B cell (primary cell): ENCODE results near the gene AFDN. TPM values are rescaled to one million over a fixed set of nuclear protein-coding genes. Genes with fewer than 3 reads are reported as not detected.

Source experiments
- ATAC-seq: fragments of 200-7000 bp; cut with Tn5 transposase; one replicate; pipeline ENCODE4 v1.10.0; 2021; ENCODE audit warnings: low read depth, mild to moderate bottlenecking, moderate number of reproducible peaks, moderate library complexity
- CTCF ChIA-PET: fragments of 350-600 bp; sonication (Branson Sonifier 250); formaldehyde crosslinking; loops from one replicate; lab custom pipeline; 2021; ENCODE audit warnings: antibody characterized with exemption, inconsistent platforms; lab: Charles Lee
- POLR2A ChIA-PET: fragments of 350-600 bp; sonication (Branson Sonifier 250); formaldehyde crosslinking; loops from one replicate; lab custom pipeline; 2021; ENCODE audit warnings: antibody characterized with exemption; lab: Charles Lee
- DNase-seq: peaks from one replicate; pipeline ENCODE4 v3.0.0; 2013
- H2AFZ ChIP-seq: 2 replicates; pipeline ENCODE4 v1.6.1; 2012; ENCODE audit warnings: mild to moderate bottlenecking, low read depth, low read length; ENCODE audit not compliant: insufficient read depth, poor library complexity, severe bottlenecking
- H3K27ac ChIP-seq, 2 donors: 1 replicate in 1 of 2; 2 replicates in 1 of 2; pipeline ENCODE4 v1.5.1; 2012 to 2013; ENCODE audit warnings: low read length in 2 of 2, mild to moderate bottlenecking in 2 of 2, moderate library complexity in 1 of 2
- H3K27me3 ChIP-seq, 4 experiments: fragments of 200-600 bp in 1 of 4; sonication (generic) in 1 of 4; replicated peaks in 1 of 4; 1 replicate in 2 of 4; 2 replicates in 2 of 4; pipeline versions ENCODE4 v1.6.1 to v1.7.0; 2013 to 2016; ENCODE audit warnings: low read length in 3 of 4, mild to moderate bottlenecking in 2 of 4, mixed read lengths in 1 of 4, moderate library complexity in 1 of 4; ENCODE audit not compliant: insufficient read depth in 4 of 4, control insufficient read depth in 3 of 4; ENCODE audit errors: control extremely low read depth in 1 of 4
- H3K36me3 ChIP-seq, 2 experiments: replicated peaks in 1 of 2; 1 replicate in 1 of 2; 2 replicates in 1 of 2; pipeline versions ENCODE4 v1.6.1 to v1.7.1; 2013; ENCODE audit warnings: low read length in 1 of 2; ENCODE audit not compliant: insufficient read depth in 2 of 2, control insufficient read depth in 1 of 2; ENCODE audit errors: control extremely low read depth in 1 of 2, extremely low read depth in 1 of 2
- H3K4me1 ChIP-seq, 2 donors: fragments of 200-600 bp in 1 of 2; sonication (generic) in 1 of 2; 1 replicate in 1 of 2; 2 replicates in 1 of 2; pipeline versions ENCODE4 v1.5.1 to v1.6.1; 2013 to 2017; ENCODE audit warnings: low read length in 2 of 2; ENCODE audit not compliant: control insufficient read depth in 2 of 2, insufficient read depth in 2 of 2
- H3K4me2 ChIP-seq: replicated peaks from 2 replicates; pipeline ENCODE3; 2012; ENCODE audit warnings: mild to moderate bottlenecking, low read depth, low read length; ENCODE audit not compliant: poor library complexity, severe bottlenecking
- H3K4me3 ChIP-seq, 5 experiments: fragments of 200-600 bp in 1 of 5; sonication (generic) in 1 of 5; 1 replicate in 3 of 5; 2 replicates in 2 of 5; pipeline versions ENCODE4 v1.5.1 to v1.7.0; 2011 to 2016; ENCODE audit warnings: low read length in 4 of 5, mild to moderate bottlenecking in 4 of 5, low read depth in 2 of 5, control low read depth in 1 of 5, moderate library complexity in 1 of 5; ENCODE audit not compliant: insufficient read depth in 1 of 5; ENCODE audit errors: control extremely low read depth in 1 of 5, extremely low read depth in 1 of 5
- H3K79me2 ChIP-seq: fragments of 200-600 bp; sonication (generic); one replicate; pipeline ENCODE4 v1.6.0; 2016; ENCODE audit warnings: low read length; ENCODE audit not compliant: control insufficient read depth, insufficient read depth
- H3K9ac ChIP-seq: fragments of 200-600 bp; sonication (generic); 2 replicates; pipeline ENCODE4 v1.6.1; 2017; ENCODE audit warnings: mild to moderate bottlenecking, low read length, moderate library complexity
- H3K9me3 ChIP-seq, 3 donors: one replicate each; pipeline versions ENCODE4 v1.6.1 to v1.7.1; 2013; ENCODE audit warnings: low read length in 2 of 3; ENCODE audit not compliant: control insufficient read depth in 2 of 3, insufficient read depth in 1 of 3; ENCODE audit errors: control extremely low read depth in 1 of 3
- H4K20me1 ChIP-seq: 2 replicates; pipeline ENCODE4 v1.6.0; 2012; ENCODE audit warnings: mild to moderate bottlenecking, low read length; ENCODE audit not compliant: insufficient read depth, control insufficient read depth, poor library complexity, severe bottlenecking
- H3K27ac Mint-ChIP-seq: one replicate; pipeline ENCODE4 v1.8.0; 2021; ENCODE audit warnings: mixed read lengths
- H3K27me3 Mint-ChIP-seq: one replicate; pipeline ENCODE4 v1.8.0; 2021; ENCODE audit warnings: mixed read lengths
- H3K4me1 Mint-ChIP-seq: one replicate; pipeline ENCODE4 v1.8.0; 2021; ENCODE audit warnings: mixed read lengths
- H3K4me3 Mint-ChIP-seq: one replicate; pipeline ENCODE4 v1.8.0; 2021; ENCODE audit warnings: mixed read lengths
- H3K9me3 Mint-ChIP-seq: one replicate; pipeline ENCODE4 v1.8.0; 2022; ENCODE audit warnings: mixed read lengths; ENCODE audit not compliant: insufficient read depth
- CTCF ChIP-seq: fragments of 200-600 bp; IDR thresholded peaks from one replicate; pipeline ENCODE4 v1.8.0; 2022; ENCODE audit warnings: antibody characterized with exemption, mild to moderate bottlenecking
- EZH2 ChIP-seq: IDR thresholded peaks from 2 replicates; pipeline ENCODE4 v1.6.1; 2012; ENCODE audit warnings: borderline replicate concordance, low read depth, mild to moderate bottlenecking, moderate library complexity, low read length; ENCODE audit not compliant: insufficient read depth, poor library complexity, severe bottlenecking
- WGBS: methylation state at CpG from one replicate; pipeline ENCODE4 v1.1.5; 2013; ENCODE audit warnings: missing lambda C conversion rate; ENCODE audit not compliant: insufficient coverage; 5-methylcytosine and 5-hydroxymethylcytosine counted together
- intact Hi-C: fragments of 100-400 bp; cut with micrococcal nuclease; formaldehyde crosslinking; loops from one replicate; pipeline ENCODE4 v1.10.0; 2022
- polyA plus RNA-seq: library from polyadenylated mRNA; depleted of rRNA; stranded (reverse); fragments of >200 nt; gene quantifications from 2 replicates; pipeline ENCODE4 v1.2.3, GENCODE V29; 2012
- total RNA-seq, 2 donors: library from RNA; stranded (reverse); fragments of 120-200 nt in 1 of 2; gene quantifications; 1 replicate in 1 of 2; 2 replicates in 1 of 2; pipeline versions ENCODE4 v1.2.3 to v1.2.4, GENCODE V29; 2013 to 2022

The AFDN gene
- total and polyA plus RNA-seq, 2 donors (not counting 1 experiment from before 2014, with no cell fraction given): 15.4 to 70.5 TPM

DNA sequence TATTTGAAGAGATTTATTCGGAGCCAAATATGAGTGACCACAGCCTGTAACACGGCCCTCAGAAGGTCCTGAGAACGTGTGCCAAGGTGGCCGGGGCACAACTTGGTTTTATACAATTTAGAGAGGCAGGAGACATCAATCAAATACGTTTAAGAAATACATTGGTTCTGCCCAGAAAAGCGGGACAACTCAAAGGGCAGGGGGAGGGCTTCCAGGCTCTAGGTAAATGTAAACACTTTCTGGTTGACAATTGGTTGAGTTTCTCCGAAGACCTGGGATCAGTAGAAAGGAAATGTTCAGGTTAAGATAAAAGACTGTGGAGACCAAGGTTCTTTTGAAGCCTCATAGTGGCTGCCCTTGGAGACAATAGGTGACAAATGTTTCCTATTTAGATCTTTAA is 151.9 kb downstream of the AFDN start:
- Histone ChIP-seq H4K20me1 (no peaks in the 10 kb centered on the region), H3K9ac (no peak overlapping the region), H3K9me3 (peaks cover 0 to 3% (median 0%) of the 10 kb centered on the region in 3 donors), H3K27ac (no peak overlapping the region), H3K36me3 (no peaks in the 10 kb centered on the region), H2AFZ (no peak overlapping the region), H3K79me2 (no peaks in the 10 kb centered on the region), H3K4me1 (no peaks in the 10 kb centered on the region), H3K4me2 (no peak overlapping the region), H3K4me3 (no peak overlapping the region), H3K27me3 (no peaks in the 10 kb centered on the region)
- ATAC-seq (no peak), DNase-seq (no peak)
- H3K4me1 Mint-ChIP-seq: no peaks in the 10 kb centered on the region
- H3K27me3 Mint-ChIP-seq: no peaks in the 10 kb centered on the region
- TF ChIP-seq EZH2 (no peak), CTCF (no peak)
- no peak overlapping the region for H3K4me3 Mint-ChIP-seq
- no peaks in the 10 kb centered on the region for H3K9me3 Mint-ChIP-seq
- no peak overlapping the region for H3K27ac Mint-ChIP-seq
- 94% methylated on average over 5 of the region's 7 CpGs for WGBS
- ChIA-PET CTCF (no interaction called here), POLR2A (no interaction called here)
- intact Hi-C loops: no loop called here

- no peaks in the 10 kb centered on the region for H3K27me3 Mint-ChIP-seq
- no peaks in the 10 kb centered on the region for H3K36me3 ChIP-seq
- DNase-seq (no peak), ATAC-seq (no peak)
- no peak overlapping the region for H3K27ac Mint-ChIP-seq
- TF ChIP-seq CTCF: no peak
- TF ChIP-seq EZH2: no peak
- no peak overlapping the region for H2AFZ ChIP-seq
- intact Hi-C loops: no loop called here
- no peak overlapping the region for H3K4me3 Mint-ChIP-seq
- no peaks in the 10 kb centered on the region for H3K9me3 Mint-ChIP-seq
- WGBS: 92% methylated on average over 11 of the region's 12 CpGs
- H3K4me3 ChIP-seq: no peak overlapping the region
- no peaks in the 10 kb centered on the region for H3K27me3 ChIP-seq
- no peak overlapping the region for H3K9ac ChIP-seq
- H4K20me1 ChIP-seq: no peaks in the 10 kb centered on the region
- peaks cover 0 to 3% (median 0%) of the 10 kb centered on the region in 3 donors for H3K9me3 ChIP-seq
- CTCF ChIA-PET: no interaction called here
- POLR2A ChIA-PET: no interaction called here
- no peak overlapping the region for H3K27ac ChIP-seq
- no peaks in the 10 kb centered on the region for H3K4me1 Mint-ChIP-seq
- H3K79me2 ChIP-seq: no peaks in the 10 kb centered on the region
- no peak overlapping the region for H3K4me2 ChIP-seq
- H3K4me1 ChIP-seq: no peaks in the 10 kb centered on the region
Measured at GRCh38 chr6:167979436-167980139, 152.9 kb downstream of the AFDN start.
